OCI-M2 (cell line): ENCODE data around the gene E2F4.

Experiments used
- DNase-seq: peaks from one replicate; lab custom pipeline; 2025; ENCODE audit not compliant: unreplicated experiment; lab: John Stamatoyannopoulos, UW

The E2F4 gene

DNA sequence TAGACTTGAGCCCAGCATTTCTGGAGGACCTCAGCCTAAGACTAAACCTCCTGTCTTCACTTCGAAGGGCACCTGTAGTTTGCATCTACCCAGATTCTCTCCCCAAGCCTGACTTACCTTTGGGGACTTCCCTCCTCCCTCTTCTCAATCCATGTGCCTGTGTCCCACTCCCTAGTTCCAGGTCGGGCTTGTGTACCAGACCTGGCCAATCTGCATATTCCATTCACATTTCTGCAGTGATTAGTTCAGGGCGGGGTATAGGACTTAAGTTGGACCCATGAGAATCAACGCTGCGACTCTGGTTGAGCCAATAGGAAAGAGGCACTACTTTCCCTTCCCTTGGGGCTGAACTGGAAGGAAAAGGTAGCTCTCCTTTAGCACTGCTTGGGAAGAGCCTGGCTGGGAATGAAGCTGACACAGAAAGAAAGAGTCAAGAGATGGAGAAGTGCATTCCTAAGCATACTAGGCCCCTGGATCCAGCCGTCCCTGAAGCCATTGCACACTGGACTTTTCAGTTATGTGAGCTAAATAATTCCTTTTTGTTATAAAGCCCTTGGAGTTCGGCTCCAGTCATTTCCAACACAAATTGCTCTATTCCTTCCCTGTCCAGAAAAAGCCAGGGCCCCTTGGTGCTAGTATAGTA is 34.7 kb upstream of the E2F4 start:
- no peak for DNase-seq

DNA sequence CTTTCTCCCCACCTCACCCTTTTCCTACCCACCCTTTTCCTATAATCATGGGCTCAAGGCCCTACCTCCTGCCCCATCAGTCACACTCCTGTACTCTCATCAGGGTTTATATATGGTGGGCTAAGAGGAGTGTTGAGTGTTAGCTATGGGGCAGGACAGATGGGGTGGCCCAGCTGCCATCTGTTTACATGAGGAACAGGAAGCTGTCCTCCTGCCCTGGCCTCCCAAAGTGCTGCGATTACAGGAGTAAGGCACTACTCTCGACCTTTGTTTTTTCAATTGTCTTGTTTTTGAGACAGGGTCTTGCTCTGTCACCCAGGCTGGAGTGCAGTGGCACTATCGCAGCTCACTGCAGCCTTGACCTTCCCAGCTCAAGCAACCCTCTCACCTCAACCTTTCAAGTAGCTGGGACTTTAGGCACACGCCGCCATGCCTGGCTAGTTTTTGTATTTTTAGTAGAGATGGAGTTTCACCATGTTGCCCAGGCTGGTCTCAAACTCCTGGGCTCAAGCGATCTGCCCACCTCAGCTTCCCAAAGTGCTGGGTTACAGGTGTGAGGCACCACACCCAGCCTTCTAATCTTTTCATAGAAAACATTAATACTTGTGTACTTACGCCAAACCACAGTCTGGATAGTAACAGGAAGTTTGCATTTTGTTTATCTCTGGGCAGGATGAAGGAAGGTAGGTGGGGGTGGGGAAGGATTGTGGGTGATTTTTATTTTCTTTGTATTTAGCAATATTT is 33.9 kb upstream of the E2F4 start:
- no peak for DNase-seq

DNA sequence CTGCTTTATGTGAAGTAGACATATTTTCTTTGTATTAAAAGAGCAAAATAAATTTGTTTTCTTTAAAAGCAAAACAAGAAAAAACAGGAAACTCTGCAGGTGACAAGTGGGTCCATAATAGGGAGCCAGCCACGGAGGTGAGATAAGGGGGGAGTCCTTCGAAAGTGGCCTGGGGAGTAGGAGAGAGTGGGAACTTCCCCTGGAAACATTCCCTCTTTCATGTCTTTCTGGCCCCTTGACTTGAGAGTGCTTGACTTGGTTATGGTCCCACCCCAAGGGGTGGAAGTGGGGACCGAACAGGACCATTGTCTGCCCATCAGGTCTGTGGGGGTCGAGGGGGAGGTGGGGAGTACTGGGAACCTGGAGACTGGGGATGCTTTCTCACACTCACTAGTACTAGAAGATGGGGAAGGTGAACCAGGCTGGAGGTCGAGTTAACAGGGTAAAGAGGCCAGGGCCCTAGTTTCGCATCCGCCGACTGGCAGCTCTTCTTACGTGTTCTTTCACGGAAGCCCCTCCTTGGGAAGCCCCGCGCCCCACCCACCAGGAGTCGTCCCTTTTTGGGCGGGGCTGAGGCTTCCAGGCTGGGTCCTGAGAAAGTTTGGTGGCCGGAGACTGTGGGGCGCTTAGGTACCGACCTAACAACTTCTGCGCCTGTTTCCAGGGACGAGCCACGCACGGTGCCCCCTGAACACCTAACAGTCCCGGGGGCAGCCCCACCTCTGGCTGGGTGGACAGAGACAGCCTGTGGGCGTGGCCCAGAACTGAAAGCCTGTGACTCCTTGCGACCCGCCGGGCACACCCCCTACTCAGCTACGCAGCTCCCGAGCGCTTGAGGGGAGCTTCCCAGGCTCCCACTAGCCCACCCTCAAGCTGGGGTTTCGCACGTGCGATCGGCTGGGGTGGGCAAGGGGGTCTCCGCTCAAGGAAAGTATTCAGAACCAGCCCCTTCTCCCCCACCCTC is 33.0 kb upstream of the E2F4 start:
- no peak for DNase-seq

DNA sequence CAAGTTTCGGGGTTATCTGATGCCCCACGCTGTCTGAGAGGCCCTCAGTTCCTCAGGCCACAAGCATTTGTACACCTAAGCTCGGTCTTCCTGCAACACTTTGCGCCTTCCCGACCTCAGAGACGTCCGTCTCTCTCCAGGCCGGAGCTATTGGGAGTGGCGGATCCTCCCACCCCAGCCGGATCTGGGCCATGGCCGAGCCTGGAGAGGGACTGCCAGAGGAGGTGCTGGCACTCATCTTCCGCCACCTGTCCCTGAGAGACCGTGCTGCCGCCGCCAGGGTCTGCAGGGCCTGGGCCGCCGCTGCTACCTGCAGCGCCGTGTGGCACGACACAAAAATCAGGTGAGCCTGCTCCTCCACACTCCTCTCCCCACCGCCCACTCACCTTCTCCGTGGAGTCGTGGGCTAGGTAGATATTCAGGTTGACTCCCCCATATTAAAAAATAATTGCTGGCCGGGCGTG is 30.3 kb upstream of the E2F4 start:
- no peak for DNase-seq

DNA sequence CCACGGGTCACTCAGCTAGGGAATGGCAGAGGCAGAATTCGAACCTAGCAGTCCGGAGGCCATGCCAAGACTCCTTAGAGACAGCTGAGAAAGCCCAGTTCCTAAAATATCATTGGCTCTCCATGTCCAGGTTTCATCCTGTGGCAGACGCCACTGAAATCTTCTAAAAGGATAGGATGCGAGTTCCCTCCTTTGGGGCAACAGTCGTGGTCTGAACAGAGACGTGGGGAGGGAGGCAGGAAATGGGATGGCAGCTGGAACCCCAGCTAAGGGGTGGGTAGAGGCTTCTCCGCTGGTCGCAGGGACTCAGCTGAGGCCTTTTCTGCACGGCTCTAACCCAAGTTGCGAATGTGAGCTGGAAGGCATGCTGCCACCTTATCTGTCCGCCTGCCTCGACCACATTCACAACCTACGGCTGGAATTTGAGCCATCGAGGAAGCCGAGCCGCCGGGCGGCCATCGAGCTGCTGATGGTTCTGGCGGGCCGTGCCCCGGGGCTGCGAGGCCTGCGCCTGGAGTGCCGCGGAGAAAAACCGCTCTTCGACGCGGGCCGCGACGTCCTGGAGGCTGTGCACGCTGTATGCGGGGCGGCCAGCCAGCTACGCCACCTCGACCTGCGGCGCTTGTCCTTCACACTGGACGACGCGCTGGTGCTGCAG is 29.3 kb upstream of the E2F4 start:
- no peak for DNase-seq

DNA sequence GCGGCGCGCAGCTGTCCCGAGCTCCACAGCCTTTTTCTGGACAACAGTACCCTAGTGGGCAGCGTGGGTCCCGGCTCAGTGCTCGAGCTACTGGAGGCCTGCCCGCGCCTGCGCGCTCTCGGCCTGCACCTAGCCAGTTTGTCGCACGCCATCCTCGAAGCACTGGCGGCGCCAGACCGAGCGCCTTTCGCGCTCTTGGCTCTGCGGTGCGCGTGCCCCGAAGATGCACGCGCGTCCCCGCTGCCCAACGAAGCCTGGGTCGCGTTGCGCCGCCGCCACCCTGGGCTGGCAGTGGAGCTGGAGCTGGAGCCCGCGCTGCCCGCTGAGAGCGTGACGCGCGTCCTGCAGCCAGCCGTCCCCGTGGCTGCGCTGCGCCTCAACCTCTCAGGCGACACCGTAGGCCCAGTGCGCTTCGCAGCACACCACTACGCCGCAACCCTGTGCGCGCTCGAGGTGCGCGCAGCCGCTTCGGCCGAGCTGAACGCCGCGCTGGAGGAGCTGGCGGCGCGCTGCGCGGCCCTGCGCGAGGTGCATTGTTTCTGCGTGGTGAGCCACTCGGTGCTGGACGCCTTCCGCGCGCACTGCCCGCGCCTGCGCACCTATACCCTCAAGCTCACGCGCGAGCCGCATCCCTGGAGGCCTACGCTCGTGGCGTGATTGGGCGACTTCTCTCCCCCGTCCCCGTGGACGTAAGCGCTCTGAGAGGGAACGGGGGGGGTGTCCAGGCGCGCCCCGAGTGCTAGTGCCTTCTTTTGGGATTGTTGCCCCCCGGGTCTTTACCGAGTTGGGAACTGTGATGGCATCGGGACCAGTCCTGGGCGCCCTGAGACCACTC is 28.6 kb upstream of the E2F4 start:
- DNase-seq: no peak

DNA sequence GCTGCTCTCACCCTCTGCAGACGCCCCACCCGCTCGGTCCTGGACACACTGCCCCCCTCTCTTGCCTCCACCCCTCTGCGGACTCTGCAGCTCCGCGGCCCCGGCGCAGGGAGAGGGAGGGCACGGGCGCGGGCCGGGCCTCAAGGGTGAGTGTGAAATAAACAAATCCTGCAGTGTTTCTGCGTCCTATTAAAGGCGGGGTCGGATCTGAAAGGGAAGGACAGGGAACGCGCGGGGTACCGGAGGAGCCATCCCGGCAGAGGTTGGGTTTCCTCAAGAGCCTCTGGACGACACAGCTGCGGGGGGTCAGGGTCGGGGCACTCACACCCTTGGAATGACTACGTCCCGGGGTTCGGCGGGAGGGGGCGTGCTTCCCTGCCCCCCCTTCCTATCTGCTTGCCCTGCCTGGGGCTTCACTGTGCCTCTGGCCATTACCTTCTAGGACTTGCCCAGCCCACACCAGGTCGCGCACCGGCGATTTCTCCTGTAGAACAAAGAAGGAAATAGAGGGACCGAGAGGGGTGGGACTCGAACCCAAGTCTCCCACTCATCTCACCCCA is 27.9 kb upstream of the E2F4 start:
- no peak for DNase-seq

DNA sequence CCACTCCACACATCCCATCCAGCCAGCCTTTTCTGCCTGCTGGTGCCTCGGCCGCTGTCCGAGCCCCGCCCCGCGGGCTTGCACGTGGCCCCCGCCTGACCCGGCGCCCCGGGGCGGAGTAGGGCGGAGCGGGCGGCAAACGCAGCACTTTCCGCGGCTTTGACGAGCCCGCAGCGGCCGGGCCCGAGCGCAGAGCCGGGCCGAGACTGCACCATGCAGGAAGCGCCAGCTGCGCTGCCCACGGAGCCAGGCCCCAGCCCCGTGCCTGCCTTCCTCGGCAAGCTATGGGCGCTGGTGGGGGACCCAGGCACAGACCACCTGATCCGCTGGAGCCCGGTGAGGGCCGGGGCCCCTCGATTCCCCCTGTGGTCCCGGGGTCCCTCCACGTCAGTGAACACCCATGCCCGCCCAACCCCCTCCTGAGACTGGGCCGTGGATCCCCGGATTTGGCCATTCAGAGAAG is 27.3 kb upstream of the E2F4 start, which contains the start of gene HSF4:
TSS of gene HSF4 (plus strand) at position 147 of the 463 bp plus-strand sequence. CDS start at position 214, 67 bp downstream.
- no peak for DNase-seq

DNA sequence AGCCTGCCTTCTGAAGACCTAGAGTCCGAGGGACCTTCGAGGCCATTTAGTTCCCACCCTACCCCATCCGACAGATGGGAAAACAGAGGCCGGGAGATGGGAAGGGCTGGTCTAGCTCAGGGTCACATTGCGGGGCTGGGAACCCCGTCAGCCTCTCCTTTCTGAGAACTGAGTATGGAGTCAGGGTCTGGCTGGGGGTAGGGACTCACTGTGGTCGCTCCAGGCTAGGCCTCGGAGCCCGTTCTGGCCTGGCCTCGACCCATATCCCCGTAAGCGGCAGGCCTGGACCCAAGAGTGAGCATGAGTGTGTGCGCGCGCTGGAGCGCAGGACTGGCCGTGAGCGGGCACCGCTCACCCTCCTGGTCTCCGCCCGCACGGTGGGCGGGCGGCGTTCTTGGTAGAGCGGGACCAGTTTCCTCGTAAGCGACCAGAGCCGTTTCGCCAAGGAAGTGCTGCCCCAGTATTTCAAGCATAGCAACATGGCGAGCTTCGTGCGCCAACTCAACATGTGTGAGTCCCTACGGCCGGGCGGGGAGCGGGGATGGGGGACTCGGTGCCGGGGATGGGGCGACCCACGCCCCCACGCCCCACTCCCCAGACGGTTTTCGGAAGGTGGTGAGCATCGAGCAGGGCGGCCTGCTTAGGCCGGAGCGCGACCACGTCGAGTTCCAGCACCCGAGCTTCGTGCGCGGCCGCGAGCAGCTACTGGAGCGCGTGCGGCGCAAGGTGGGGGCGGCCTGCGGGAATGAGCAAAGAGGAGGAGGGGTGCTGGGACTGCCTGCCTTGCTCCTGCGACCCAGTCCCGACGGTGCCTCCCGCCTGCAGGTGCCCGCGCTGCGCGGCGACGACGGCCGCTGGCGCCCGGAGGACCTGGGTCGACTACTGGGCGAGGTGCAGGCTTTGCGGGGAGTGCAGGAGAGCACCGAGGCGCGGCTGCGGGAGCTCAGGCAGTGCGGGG is 26.6 kb upstream of the E2F4 start:
- DNase-seq: no peak

DNA sequence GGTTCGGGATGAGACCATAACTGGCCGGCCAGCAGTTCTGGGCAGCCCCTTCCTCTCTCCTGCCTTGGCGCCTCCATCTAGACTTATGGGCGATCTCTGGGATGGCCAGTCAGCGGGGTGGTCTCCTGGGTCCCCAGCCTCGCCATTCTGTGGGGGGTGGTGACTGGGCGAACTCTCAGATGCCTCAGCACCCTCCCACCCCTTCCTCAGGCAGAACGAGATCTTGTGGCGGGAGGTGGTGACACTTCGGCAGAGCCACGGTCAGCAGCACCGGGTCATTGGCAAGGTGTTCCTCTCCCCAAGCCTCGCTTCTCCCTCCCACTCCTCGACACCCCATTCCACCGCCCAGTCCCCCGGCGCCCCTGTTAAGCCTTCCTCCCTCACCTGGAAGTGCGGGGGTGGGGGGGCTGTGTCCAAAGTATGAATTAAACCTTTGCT is 25.8 kb upstream of the E2F4 start:
- DNase-seq: no peak

DNA sequence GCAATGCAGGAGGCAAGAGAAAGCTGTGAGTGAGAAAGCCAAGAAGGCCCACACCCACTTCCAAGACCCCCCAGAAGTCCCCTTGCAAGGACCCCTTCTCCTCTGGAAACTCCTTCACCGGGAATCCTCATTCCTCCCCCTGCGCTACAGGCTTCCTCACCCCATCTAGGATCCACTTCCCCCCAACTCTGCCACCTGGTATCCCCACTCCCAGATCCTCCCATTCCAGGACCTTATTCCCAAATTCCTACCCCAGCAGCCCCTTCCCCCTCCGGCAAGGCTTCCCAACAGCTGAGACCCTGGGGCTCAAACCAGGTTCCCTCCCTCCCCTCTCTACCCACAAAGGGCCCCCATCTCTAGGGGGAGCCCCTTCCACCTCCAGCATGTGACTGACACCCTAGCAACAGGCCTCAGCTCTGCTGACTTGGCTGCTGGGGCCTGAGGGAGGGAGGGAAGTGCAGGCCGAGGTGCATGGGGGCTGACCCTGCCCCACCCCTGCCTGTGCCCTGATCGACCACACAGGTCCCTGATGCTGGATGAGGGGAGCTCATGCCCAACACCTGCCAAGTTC is 25.3 kb upstream of the E2F4 start:
- no peak for DNase-seq

DNA sequence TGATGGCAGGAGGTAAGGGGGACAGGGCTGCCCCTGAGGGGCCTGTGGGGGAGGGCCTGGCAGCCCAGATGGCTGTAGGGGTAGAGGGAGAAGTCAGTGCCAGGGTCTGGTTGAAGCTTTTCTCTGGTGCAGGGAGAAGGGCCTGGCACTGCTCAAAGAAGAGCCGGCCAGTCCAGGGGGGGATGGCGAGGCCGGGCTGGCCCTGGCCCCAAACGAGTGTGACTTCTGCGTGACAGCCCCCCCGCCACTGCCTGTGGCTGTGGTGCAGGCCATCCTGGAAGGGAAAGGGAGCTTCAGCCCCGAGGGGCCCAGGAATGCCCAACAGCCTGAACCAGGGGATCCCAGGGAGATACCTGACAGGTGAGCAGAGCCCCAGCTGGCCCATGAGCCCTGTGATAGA is 24.4 kb upstream of the E2F4 start:
- no peak for DNase-seq

DNA sequence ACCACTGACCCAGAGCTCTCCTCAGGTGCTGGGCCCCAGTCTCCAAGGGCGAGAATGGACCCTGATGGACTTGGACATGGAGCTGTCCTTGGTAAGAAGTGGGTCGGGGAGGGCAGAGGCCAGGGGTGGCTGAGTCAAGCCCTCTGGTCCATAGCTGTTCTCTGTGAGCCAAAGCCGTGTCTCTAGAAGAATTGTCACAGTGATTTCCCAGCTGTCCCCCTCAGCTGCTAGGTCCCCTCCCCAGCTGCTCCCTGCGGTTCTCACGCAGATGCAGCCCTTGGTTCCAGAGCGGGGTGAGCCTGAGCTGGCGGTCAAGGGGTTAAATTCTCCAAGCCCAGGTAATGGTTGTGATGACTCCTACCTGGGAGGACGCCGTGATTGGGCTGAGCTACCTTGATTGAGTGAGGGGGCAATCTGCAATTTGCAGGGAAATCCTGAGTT is 22.9 kb upstream of the E2F4 start:
- DNase-seq: no peak

DNA sequence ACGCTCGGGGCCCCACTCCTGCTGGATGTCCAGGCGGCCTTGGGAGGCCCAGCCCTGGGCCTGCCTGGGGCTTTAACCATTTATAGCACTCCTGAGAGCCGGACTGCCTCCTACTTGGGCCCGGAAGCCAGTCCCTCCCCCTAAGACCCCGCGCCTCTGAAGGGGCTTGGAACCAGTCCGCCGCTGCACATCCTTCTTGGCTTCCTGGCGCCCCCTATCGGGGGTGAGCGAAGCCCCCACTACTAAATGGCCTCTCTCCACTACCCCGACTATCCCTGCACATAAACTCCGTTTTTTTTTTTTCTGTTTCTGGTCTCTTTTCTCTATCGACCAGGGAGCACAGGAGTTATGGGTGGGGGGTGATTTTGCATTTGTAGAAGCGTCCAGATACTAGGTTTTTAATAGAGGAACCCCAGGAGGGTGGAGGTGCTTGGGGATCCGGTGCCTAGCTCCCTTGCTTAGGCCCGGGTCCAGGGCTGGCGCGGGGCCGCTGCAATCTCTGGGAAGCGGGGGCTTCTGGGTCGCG is 22.2 kb upstream of the E2F4 start:
- no peak for DNase-seq

DNA sequence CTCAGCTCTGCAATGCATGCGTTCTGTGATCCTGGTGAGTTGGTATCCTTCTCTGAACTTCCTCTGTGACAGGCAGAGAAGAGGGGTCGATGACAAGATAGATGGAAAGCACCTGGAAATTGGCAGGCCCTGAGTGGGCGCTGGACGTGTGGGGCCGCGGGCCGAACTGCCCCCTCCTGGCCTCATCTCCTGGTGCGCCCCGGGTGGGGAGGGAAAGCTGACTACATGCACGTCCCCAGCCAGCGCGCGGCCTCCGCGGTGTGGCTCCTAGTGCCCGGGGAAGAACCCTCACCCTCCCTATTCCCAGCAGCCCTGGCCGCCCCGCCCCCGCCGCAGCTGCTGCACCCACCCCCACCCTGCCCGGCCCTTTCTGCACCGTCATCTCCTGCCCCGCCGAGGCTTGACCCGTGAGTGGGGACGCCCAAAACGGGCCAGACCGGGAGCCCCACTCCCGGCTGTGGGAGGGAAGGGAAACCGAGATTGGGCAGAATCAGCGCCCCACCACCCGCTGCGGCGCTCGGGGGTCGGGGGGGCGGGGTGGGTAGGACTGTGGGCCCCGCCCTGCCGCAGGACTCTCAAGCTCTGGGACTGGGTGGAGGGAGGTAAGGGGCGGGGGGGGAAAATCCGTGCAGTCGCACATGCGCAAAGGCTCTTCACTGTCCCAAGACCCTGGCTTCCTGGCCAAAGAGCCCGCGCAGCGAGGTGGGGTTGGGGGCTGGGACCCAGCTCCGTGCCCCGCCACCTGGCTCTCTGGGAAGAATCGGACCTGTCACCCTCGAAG is 21.6 kb upstream of the E2F4 start, which contains the start of gene NOL3:
TSS of gene NOL3 (plus strand) at position 371 of the 781 bp plus-strand sequence.
- DNase-seq: no peak

DNA sequence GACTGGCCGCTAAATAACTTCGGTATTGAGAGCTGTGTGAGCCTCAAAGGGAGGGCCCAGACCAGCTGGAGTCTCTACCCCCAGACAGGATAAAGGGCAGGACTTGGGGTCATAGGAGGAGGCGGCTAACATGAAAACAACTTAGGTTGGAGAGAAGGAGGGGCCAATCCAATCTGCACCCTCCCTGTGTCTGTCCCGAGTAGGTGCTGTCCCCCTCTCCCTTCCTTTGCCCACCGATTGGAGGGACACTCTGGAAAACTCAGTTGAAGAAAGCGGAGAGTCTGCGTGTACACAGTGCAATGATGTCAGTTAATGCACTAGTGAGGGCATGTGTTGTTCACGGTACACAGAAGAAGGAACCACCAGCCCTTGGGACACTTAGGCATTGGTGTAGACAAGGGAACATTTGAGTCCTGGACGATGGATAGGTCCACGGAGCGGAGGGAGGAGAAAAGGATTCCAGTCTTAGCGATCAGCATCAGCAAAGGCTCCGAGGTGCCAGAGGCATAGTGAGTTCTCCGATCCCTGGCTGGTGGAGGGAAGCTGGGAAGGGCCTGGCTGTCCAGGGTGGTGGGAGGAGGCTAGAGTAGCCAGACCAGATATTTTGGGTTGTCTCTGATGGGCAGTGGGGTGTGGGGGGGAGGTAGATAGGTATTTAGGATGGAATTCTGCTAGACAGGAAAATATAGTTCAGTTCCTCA is 20.9 kb upstream of the E2F4 start:
- DNase-seq: no peak
